Fibroblast of mammary gland (primary cell): ENCODE data around the gene SMIM36.
A peak's percentile ranks its signal among the peaks of the same experiment; 100 is the strongest.

Source experiments
- DNase-seq: peaks from one replicate; pipeline ENCODE4 v3.0.0-alpha.2; 2010; ENCODE audit warnings: low read depth
- H3K4me3 ChIP-seq: 2 replicates; pipeline ENCODE4 v1.5.1; 2011; ENCODE audit warnings: low read depth, mild to moderate bottlenecking, low read length, moderate library complexity; ENCODE audit not compliant: control insufficient read depth
- CTCF ChIP-seq: conservative IDR thresholded peaks from 2 replicates; pipeline ENCODE4 v1.5.1; 2011; ENCODE audit warnings: low read depth, low read length, inconsistent platforms; ENCODE audit not compliant: control insufficient read depth, insufficient read depth

Gene SMIM36

GRCh38 chr17:55458287-55458900 is 52.9 kb downstream of the SMIM36 start:
- no peak for DNase-seq
- no peak for TF ChIP-seq CTCF
- no peak overlapping the region for H3K4me3 ChIP-seq

- DNase-seq, result peak; percentile 51
- no peak overlapping the region for H3K4me3 ChIP-seq
- no peak for TF ChIP-seq CTCF
These were observed 54.7 kb downstream of the SMIM36 start for GRCh38 chr17:55456307-55457240.

- H3K4me3 ChIP-seq, result no peak overlapping the region
- DNase-seq, result peak; percentile 98
- TF ChIP-seq CTCF, result no peak
These were observed 56.3 kb downstream of the SMIM36 start for GRCh38 chr17:55454906-55455474.

DNA sequence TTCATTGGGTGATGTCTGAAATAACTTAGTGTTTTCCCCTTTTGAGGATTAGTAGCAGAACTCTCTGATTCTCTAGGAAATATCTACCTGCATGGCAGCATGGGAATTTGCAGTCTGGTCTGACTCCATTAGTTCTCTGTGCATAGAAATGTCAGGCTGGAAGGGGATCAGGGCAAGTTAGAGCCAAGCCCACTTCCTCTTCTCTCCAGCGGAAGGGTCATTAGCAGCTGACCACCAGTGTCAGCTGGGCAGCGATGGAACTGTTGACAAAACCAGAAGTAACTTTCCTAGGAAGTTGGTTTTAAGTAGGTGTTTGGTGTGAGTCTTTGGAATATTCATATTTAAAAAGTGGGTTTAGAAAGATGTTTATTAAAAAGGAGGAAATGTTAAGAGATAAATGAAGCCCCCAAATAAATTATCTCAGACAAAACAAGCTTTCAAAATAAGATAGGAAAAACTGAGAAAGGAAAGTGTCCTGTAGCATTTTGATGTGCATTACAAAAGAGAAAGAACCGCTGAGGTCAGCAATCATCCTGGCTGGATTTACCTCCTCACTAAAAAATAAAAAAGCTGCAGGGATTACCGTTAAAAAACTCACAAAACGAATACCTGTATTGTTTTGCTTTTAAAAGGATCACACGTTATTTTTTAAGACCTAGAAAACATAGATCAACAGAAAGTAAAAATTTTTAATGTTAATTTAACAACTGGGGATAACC is 57.3 kb downstream of the SMIM36 start:
- TF ChIP-seq CTCF, result no peak
- no peak overlapping the region for H3K4me3 ChIP-seq
- DNase-seq, result no peak

GRCh38 chr17:55452139-55452790 is 59.0 kb downstream of the SMIM36 start:
- TF ChIP-seq CTCF, result no peak
- DNase-seq, result peak; percentile 95
- H3K4me3 ChIP-seq, result no peak overlapping the region

DNA sequence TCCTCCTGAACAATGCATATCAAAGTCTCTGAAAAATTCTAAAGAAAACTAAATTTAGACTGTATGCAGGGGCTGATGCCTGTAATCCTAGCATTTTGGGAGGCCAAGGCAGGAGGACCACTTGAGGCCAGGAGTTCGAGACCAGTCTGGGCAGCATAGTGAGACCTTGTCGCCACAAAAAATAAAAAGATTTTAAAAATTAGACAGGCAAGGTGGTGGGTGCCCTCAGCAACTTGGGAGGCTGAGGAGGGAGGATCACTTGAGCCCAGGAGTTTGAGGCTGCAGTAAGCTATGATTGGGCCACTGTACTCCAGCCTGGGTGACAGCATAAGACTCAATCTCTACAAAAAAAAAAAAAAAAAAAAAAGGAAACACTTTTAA is 59.5 kb downstream of the SMIM36 start:
- no peak for DNase-seq
- H3K4me3 ChIP-seq, result no peak overlapping the region
- no peak for TF ChIP-seq CTCF
